A549 (cell line): ENCODE results near the gene XPNPEP3. TPM values are rescaled to one million over a fixed set of nuclear protein-coding genes. Genes with fewer than 3 reads are reported as not detected.

ENCODE experiments used
- ATAC-seq, 2 experiments: fragments of 200-7000 bp in 1 of 2; fragments of >200 bp in 1 of 2; cut with Nextera tagmentation in 1 of 2; cut with Tn5 transposase in 1 of 2; 3 replicates each; pipeline versions ENCODE4 v1.8.0 to v1.9.1; 2018 to 2020; ENCODE audit warnings: mild to moderate bottlenecking in 1 of 2, moderate library complexity in 1 of 2
- CTCF ChIA-PET: fragments of 300-600 bp; sonication (Branson Sonifier 250); formaldehyde crosslinking; extraction: SDS; loops from one replicate; lab custom pipeline; 2021; ENCODE audit warnings: antibody characterized with exemption, inconsistent platforms; lab: Yijun Ruan, JAX
- POLR2A ChIA-PET: fragments of 350-600 bp; formaldehyde crosslinking; extraction: SDS; loops from one replicate; lab custom pipeline; 2021; ENCODE audit warnings: antibody characterized with exemption, inconsistent platforms; lab: Yijun Ruan, JAX
- DNase-seq, 2 experiments: peaks; one replicate each; pipeline versions ENCODE4 v3.0.0 to v3.0.0-alpha.2; 2011 to 2016; ENCODE audit warnings: low read depth in 1 of 2, low spot score in 1 of 2
- FAIRE-seq: peaks from 2 replicates; lab custom pipeline; 2011; peaks lifted over from hg19 to GRCh38; lab: Jason Lieb, UNC
- H3K27ac ChIP-seq, 2 experiments: fragments of >200 bp; sonication (Bioruptor Twin); formaldehyde crosslinking; 3 replicates each; pipeline ENCODE4 v1.5.1; 2016 to 2017
- H3K4me1 ChIP-seq: fragments of >200 bp; sonication (Bioruptor Twin); formaldehyde crosslinking; 3 replicates; pipeline ENCODE4 v1.6.1; 2016
- H3K4me2 ChIP-seq: fragments of >200 bp; sonication (Bioruptor Twin); formaldehyde crosslinking; 3 replicates; pipeline ENCODE4 v1.6.1; 2016
- H3K4me3 ChIP-seq: fragments of >200 bp; sonication (Bioruptor Twin); formaldehyde crosslinking; 3 replicates; pipeline ENCODE4 v1.5.1; 2016
- H3K9me3 ChIP-seq: fragments of >200 bp; sonication (Bioruptor Twin); formaldehyde crosslinking; 3 replicates; pipeline ENCODE4 v1.6.1; 2016
- BHLHE40 ChIP-seq: IDR thresholded peaks from 2 replicates; pipeline ENCODE4 v1.6.1; 2012; ENCODE audit warnings: low read depth, low read length, inconsistent platforms
- CEBPB ChIP-seq, 2 experiments: fragments of >200 bp in 1 of 2; sonication (Bioruptor Twin) in 1 of 2; formaldehyde crosslinking in 1 of 2; IDR thresholded peaks; 2 replicates each; pipeline ENCODE4 v1.6.1; 2012 to 2016
- EHF ChIP-seq: fragments of 250-450 bp; sonication (Bioruptor Pico); IDR thresholded peaks from 2 replicates; pipeline ENCODE4 v1.5.0; 2020; ENCODE audit warnings: mild to moderate bottlenecking
- EHMT2 ChIP-seq: fragments of 200-600 bp; sonication (generic); IDR thresholded peaks from 2 replicates; pipeline ENCODE4 v1.6.1; 2016; ENCODE audit warnings: antibody characterized with exemption, low read depth, mild to moderate bottlenecking, moderate library complexity
- ELK1 ChIP-seq: fragments of 150-350 bp; IDR thresholded peaks from 2 replicates; pipeline ENCODE4 v1.6.1; 2014; ENCODE audit warnings: low read depth, mild to moderate bottlenecking, low read length
- EP300 ChIP-seq, 2 experiments: fragments of >200 bp; sonication (Bioruptor Twin); formaldehyde crosslinking; IDR thresholded peaks; 2 replicates in 1 of 2; 3 replicates in 1 of 2; pipeline ENCODE4 v1.6.1; 2016 to 2017
- FOSB ChIP-seq: fragments of 250-450 bp; sonication (Bioruptor Pico); IDR thresholded peaks from 2 replicates; pipeline ENCODE4 v1.5.0; 2020; ENCODE audit warnings: mild to moderate bottlenecking, moderate library complexity
- FOXS1 ChIP-seq: fragments of 250-450 bp; sonication (Bioruptor Pico); IDR thresholded peaks from 2 replicates; pipeline ENCODE4 v1.5.0; 2020; ENCODE audit warnings: mild to moderate bottlenecking, moderate library complexity
- HDAC2 ChIP-seq: fragments of 200-600 bp; sonication (generic); IDR thresholded peaks from 2 replicates; pipeline ENCODE4 v1.6.1; 2016
- HEYL ChIP-seq: fragments of 250-450 bp; sonication (Bioruptor Pico); IDR thresholded peaks from 2 replicates; pipeline ENCODE4 v1.8.0; 2021; ENCODE audit warnings: mild to moderate bottlenecking, moderate library complexity
- MAFK ChIP-seq: fragments of 450-650 bp; IDR thresholded peaks from 2 replicates; pipeline ENCODE4 v1.6.1; 2014; ENCODE audit not compliant: partially characterized antibody
- MAX ChIP-seq: IDR thresholded peaks from 2 replicates; pipeline ENCODE4 v1.6.1; 2012
- MAZ ChIP-seq: fragments of 150-350 bp; IDR thresholded peaks from 2 replicates; pipeline ENCODE4 v1.6.1; 2014; ENCODE audit warnings: antibody characterized with exemption, low read depth, low read length, borderline replicate concordance
- NPAS2 ChIP-seq: fragments of 250-450 bp; sonication (Bioruptor Pico); IDR thresholded peaks from 2 replicates; pipeline ENCODE4 v1.8.0; 2022; ENCODE audit warnings: mild to moderate bottlenecking, moderate library complexity, borderline replicate concordance
- PHF8 ChIP-seq: fragments of 200-600 bp; sonication (generic); IDR thresholded peaks from 2 replicates; pipeline ENCODE4 v1.6.1; 2016; ENCODE audit warnings: low read depth, mild to moderate bottlenecking, antibody characterized with exemption, moderate library complexity, borderline replicate concordance
- POLR2AphosphoS2 ChIP-seq: conservative IDR thresholded peaks from 2 replicates; pipeline ENCODE4 v1.6.1; 2012; ENCODE audit warnings: low read length, improper control_type of control experiment, inconsistent platforms
- RAD21 ChIP-seq, 2 experiments: fragments of >200 bp in 1 of 2; sonication (Bioruptor Twin) in 1 of 2; formaldehyde crosslinking in 1 of 2; IDR thresholded peaks in 1 of 2; conservative IDR thresholded peaks in 1 of 2; 2 replicates in 1 of 2; 3 replicates in 1 of 2; pipeline ENCODE4 v1.6.1; 2012 to 2018; ENCODE audit warnings: inconsistent platforms in 1 of 2
- REST ChIP-seq: fragments of 200-600 bp; sonication (generic); IDR thresholded peaks from 2 replicates; pipeline ENCODE4 v1.6.1; 2016; ENCODE audit warnings: antibody characterized with exemption, mild to moderate bottlenecking, moderate library complexity
- TFCP2L1 ChIP-seq: fragments of 250-450 bp; sonication (Bioruptor Pico); IDR thresholded peaks from 2 replicates; pipeline ENCODE4 v1.5.0; 2021; ENCODE audit warnings: mild to moderate bottlenecking
- ZC3H11A ChIP-seq: fragments of 450-650 bp; IDR thresholded peaks from 2 replicates; pipeline ENCODE4 v1.6.1; 2014; ENCODE audit warnings: antibody characterized with exemption, mild to moderate bottlenecking
- ZNF302 ChIP-seq: fragments of 250-450 bp; sonication (Bioruptor Pico); IDR thresholded peaks from 2 replicates; pipeline ENCODE4 v1.9.0; 2021; ENCODE audit warnings: inconsistent platforms, mild to moderate bottlenecking, moderate library complexity
- ZSCAN20 ChIP-seq: fragments of 250-450 bp; sonication (Bioruptor Pico); IDR thresholded peaks from 2 replicates; pipeline ENCODE4 v1.8.0; 2022; ENCODE audit warnings: mild to moderate bottlenecking, moderate library complexity
- WGBS: methylation state at CpG from one replicate; pipeline ENCODE4 v1.1.6; 2017; ENCODE audit errors: missing lambda C conversion rate; 5-methylcytosine and 5-hydroxymethylcytosine counted together
- polyA plus RNA-seq, 4 experiments: library from polyadenylated mRNA; depleted of rRNA in 3 of 4; stranded (reverse); fragments of >200 nt; fragmentation: RNase III in 1 of 4; extraction: RNeasy Plus Mini Kit Qiagen cat#74134 plus additional on column Dnase treatment in 1 of 4; gene quantifications; 2 replicates in 3 of 4; 3 replicates in 1 of 4; pipeline ENCODE4 v1.2.3, GENCODE V29; 2011 to 2017

Gene XPNPEP3
- polyA plus RNA-seq, 2 of the 4 experiments (the other 2 are of a cell fraction): 12.7 to 23.3 TPM

- no peak for TF ChIP-seq MAX
Measured at GRCh38 chr22:40972587-40972986, 115.6 kb downstream of the XPNPEP3 start (continued).

- Histone ChIP-seq H3K4me1 (no peaks in the 10 kb centered on the region), H3K4me3 (no peak overlapping the region), H3K27ac (no peak overlapping the region), H3K9me3 (no peaks in the 10 kb centered on the region), H3K4me2 (no peak overlapping the region)
- FAIRE-seq (no peak), ATAC-seq (no peak), DNase-seq (no peak)
- TF ChIP-seq MAFK (no peak), CEBPB (IDR thresholded peaks at IDR 0.05) (no peak), ZNF302 (CRISPR knock-in tag) (no peak), BHLHE40 (no peak), ZSCAN20 (CRISPR knock-in tag) (no peak), EHMT2 (no peak), ZC3H11A (no peak)
- WGBS: 86% methylated on average over 12 of the region's 13 CpGs
- ChIA-PET CTCF (interaction anchor here (0.6 to 1.2 kb wide), 3 partner anchors 9 to 755 kb away, joined by 3 read pairs; no protein-coding TSS in a partner anchor), POLR2A (interaction anchor here (0.7 to 1.1 kb wide), 2 partner anchors 21 to 49 kb away, joined by 3 to 7 read pairs; no protein-coding TSS in a partner anchor)
Measured at GRCh38 chr22:40973144-40973543, 116.2 kb downstream of the XPNPEP3 start.

GRCh38 chr22:40975366-40975765, 118.4 kb downstream of the XPNPEP3 start:
- ChIA-PET CTCF (no interaction called here), POLR2A (no interaction called here)
- no peak for DNase-seq
- no peak for ATAC-seq
- Histone ChIP-seq H3K4me3 (no peak overlapping the region), H3K4me1 (no peaks in the 10 kb centered on the region), H3K4me2 (no peak overlapping the region), H3K27ac (no peak overlapping the region)
- FAIRE-seq: no peak
- 86% methylated on average over 1 of the region's 1 CpG for WGBS
- TF ChIP-seq EHMT2 (no peak), HEYL (CRISPR knock-in tag) (no peak), TFCP2L1 (CRISPR knock-in tag) (no peak), MAZ (no peak), CEBPB (IDR thresholded peaks at IDR 0.05) (no peak), HDAC2 (no peak)
- TF ChIP-seq, all 56 proteins: peak for 0
- no peaks in the 10 kb centered on the region for H3K9me3 ChIP-seq

GRCh38 chr22:40976866-40977700, 120.1 kb downstream of the XPNPEP3 start:
- no peak overlapping the region for H3K4me2 ChIP-seq
- FAIRE-seq (no peak), DNase-seq (no peak)
- WGBS: 88% methylated on average over 17 of the region's 18 CpGs
- no peak overlapping the region for H3K27ac ChIP-seq
- H3K4me3 ChIP-seq: no peak overlapping the region
- TF ChIP-seq FOXS1 (CRISPR knock-in tag) (no peak), EHMT2 (no peak), FOSB (no peak)
- TF ChIP-seq, all 56 proteins: peak for 0
- Histone ChIP-seq H3K9me3 (no peaks in the 10 kb centered on the region), H3K4me1 (no peaks in the 10 kb centered on the region)
- ChIA-PET POLR2A (no interaction called here), CTCF (interaction anchor here (0.7 to 0.8 kb wide), 2 partner anchors 51 to 222 kb away, joined by 3 read pairs; no protein-coding TSS in a partner anchor)
- no peak; a peak in 1 of 6 replicates for ATAC-seq

GRCh38 chr22:40979198-40979597, 122.2 kb downstream of the XPNPEP3 start:
- WGBS: 86% methylated on average over 7 of the region's 7 CpGs
- Histone ChIP-seq H3K4me3 (no peak overlapping the region), H3K27ac (no peak overlapping the region), H3K9me3 (no peaks in the 10 kb centered on the region), H3K4me2 (no peak overlapping the region), H3K4me1 (no peaks in the 10 kb centered on the region)
- FAIRE-seq (no peak), DNase-seq (no peak), ATAC-seq (no peak)
- ChIA-PET CTCF (interaction anchor here (2.1 kb wide), 1 partner anchor 12 kb away, joined by 6 read pairs; no protein-coding TSS in a partner anchor), POLR2A (no interaction called here)
- TF ChIP-seq MAZ (no peak), EHF (CRISPR knock-in tag) (no peak), ZC3H11A (no peak), POLR2AphosphoS2 (no peak), HDAC2 (no peak), PHF8 (no peak), REST (no peak), RAD21 (conservative IDR thresholded peaks at IDR 0.05 in 1 of 2, IDR thresholded peaks at IDR 0.05 in 1 of 2) (no peak), ELK1 (no peak), BHLHE40 (no peak), EP300 (IDR thresholded peaks at IDR 0.05) (no peak), NPAS2 (CRISPR knock-in tag) (no peak)
